Stimulated activated CD8-positive, alpha-beta memory T cell treated with anti-CD3 and anti-CD28 coated beads, Interleukin-7, amount 100 ng/mL, for 1 hour (primary cell): Measurements from ENCODE around the gene STMN3.

ENCODE experiments used
- DNase-seq, 2 donors: peaks; one replicate each; pipeline ENCODE4 v3.0.0-alpha.2; 2020; ENCODE audit warnings: low read depth in 2 of 2

STMN3 gene

GRCh38 chr20:63692436-63693082 is 39.3 kb upstream of the STMN3 start:
- DNase-seq, result no peak

GRCh38 chr20:63691711-63692435 is 38.6 kb upstream of the STMN3 start:
- DNase-seq, result no peak

- no peak for DNase-seq
Observed at GRCh38 chr20:63690898-63691710, 37.9 kb upstream of the STMN3 start.

GRCh38 chr20:63690003-63690897 is 37.0 kb upstream of the STMN3 start:
- no peak for DNase-seq

GRCh38 chr20:63689046-63690002 is 36.1 kb upstream of the STMN3 start:
- no peak for DNase-seq

GRCh38 chr20:63688228-63689045 is 35.2 kb upstream of the STMN3 start:
- DNase-seq, result no peak

- no peak for DNase-seq
Observed at GRCh38 chr20:63687419-63688178, 34.4 kb upstream of the STMN3 start.

- DNase-seq, result no peak
Observed at GRCh38 chr20:63686492-63687321, 33.5 kb upstream of the STMN3 start.

GRCh38 chr20:63686094-63686491 is 32.9 kb upstream of the STMN3 start:
- DNase-seq, result no peak

- no peak for DNase-seq
Observed at GRCh38 chr20:63685269-63686026, 32.2 kb upstream of the STMN3 start.

GRCh38 chr20:63682384-63683139 is 29.3 kb upstream of the STMN3 start:
- DNase-seq, result no peak

- no peak for DNase-seq
Observed at GRCh38 chr20:63681609-63682142, 28.5 kb upstream of the STMN3 start.

GRCh38 chr20:63680857-63681608 is 27.8 kb upstream of the STMN3 start:
- DNase-seq, result no peak

GRCh38 chr20:63680427-63680826 is 27.2 kb upstream of the STMN3 start:
- DNase-seq, result no peak

- no peak for DNase-seq
Observed at GRCh38 chr20:63679799-63680305, 26.6 kb upstream of the STMN3 start.
